K562 (cell line): ENCODE results near the gene TVP23A. TPM values are rescaled to one million over a fixed set of nuclear protein-coding genes. Genes with fewer than 3 reads are reported as not detected.

Experiments
- ATAC-seq: fragments of 200-7000 bp; cut with Tn5 transposase; 3 replicates; pipeline ENCODE4 v1.9.1; 2020; ENCODE audit warnings: moderate library complexity
- BruUV-seq: library from RNA; stranded (reverse); fragments of 400-500 nt; replicated peaks from 2 replicates; lab custom pipeline; 2021; lab: Mats Ljungman, UMichigan
- CTCF ChIA-PET: fragments of 300-600 bp; formaldehyde crosslinking; extraction: SDS; loops from one replicate; lab custom pipeline; 2021; ENCODE audit warnings: low intra/inter-chr PET ratio; lab: Yijun Ruan, JAX
- POLR2A ChIA-PET: fragments of 300-600, 350-650 bp; sonication (Branson Sonifier 250); formaldehyde crosslinking; extraction: SDS; loops from one replicate; lab custom pipeline; 2021; ENCODE audit warnings: antibody characterized with exemption, inconsistent platforms; lab: Yijun Ruan, JAX
- DNase-seq, 4 experiments: peaks; one replicate each; pipeline versions ENCODE4 v3.0.0 to v3.0.0-alpha.2; 2011 to 2018; ENCODE audit warnings: low spot score in 3 of 4, mixed read lengths in 3 of 4; ENCODE audit errors: extremely low read depth in 1 of 4
- FAIRE-seq: peaks from 2 replicates; lab custom pipeline; 2011; peaks lifted over from hg19 to GRCh38; lab: Jason Lieb, UNC
- H2AFZ ChIP-seq: 2 replicates; pipeline ENCODE4 v1.6.0; 2011; ENCODE audit warnings: low read depth, low read length, control low read depth, inconsistent platforms
- H3K27ac ChIP-seq: fragments of 200-600 bp; 3 replicates; pipeline ENCODE4 v1.8.0; 2011; ENCODE audit warnings: low read depth, mild to moderate bottlenecking, control low read depth, inconsistent platforms, low read length, moderate library complexity, mixed read lengths; ENCODE audit errors: extremely low read depth
- H3K27me3 ChIP-seq, 2 experiments: fragments of 300-600 bp in 1 of 2; 2 replicates in 1 of 2; 3 replicates in 1 of 2; pipeline versions ENCODE4 v1.6.0 to v1.8.0; 2011; ENCODE audit warnings: inconsistent platforms in 2 of 2, low read length in 2 of 2, mild to moderate bottlenecking in 1 of 2, mixed read lengths in 1 of 2, moderate library complexity in 1 of 2; ENCODE audit not compliant: control insufficient read depth in 2 of 2, insufficient read depth in 2 of 2
- H3K36me3 ChIP-seq: fragments of 300-600 bp; 3 replicates; pipeline ENCODE4 v1.8.0; 2011; ENCODE audit warnings: mild to moderate bottlenecking, low read length, inconsistent platforms; ENCODE audit not compliant: control insufficient read depth, insufficient read depth
- H3K4me1 ChIP-seq, 2 experiments: fragments of 200-600 bp in 1 of 2; replicated peaks in 1 of 2; 2 replicates in 1 of 2; 3 replicates in 1 of 2; pipeline versions ENCODE4 v1.5.1 to v1.8.0; 2011; ENCODE audit warnings: inconsistent platforms in 2 of 2, low read length in 2 of 2, mild to moderate bottlenecking in 1 of 2, mixed read lengths in 1 of 2, moderate library complexity in 1 of 2; ENCODE audit not compliant: control insufficient read depth in 2 of 2, insufficient read depth in 2 of 2
- H3K4me2 ChIP-seq: 2 replicates; pipeline ENCODE4 v1.6.1; 2011; ENCODE audit warnings: low read length, control low read depth, inconsistent platforms, mixed read lengths; ENCODE audit not compliant: insufficient read depth
- H3K4me3 ChIP-seq: fragments of 200-600 bp; sonication (generic), shearing (Covaris generic); 2 replicates; pipeline ENCODE4 v1.5.1; 2016; ENCODE audit warnings: control low read depth, inconsistent platforms
- H3K79me2 ChIP-seq: fragments of 200-600 bp; 3 replicates; pipeline ENCODE4 v1.8.0; 2011; ENCODE audit warnings: low read length, inconsistent platforms; ENCODE audit not compliant: control insufficient read depth, insufficient read depth
- H3K9ac ChIP-seq, 2 experiments: 2 replicates each; pipeline versions ENCODE4 v1.6.0 to v1.6.1; 2011; ENCODE audit warnings: low read depth in 2 of 2, low read length in 2 of 2, control low read depth in 1 of 2, inconsistent platforms in 1 of 2, mild to moderate bottlenecking in 1 of 2, mixed read lengths in 1 of 2; ENCODE audit not compliant: insufficient read depth in 1 of 2
- H3K9me1 ChIP-seq: one replicate; pipeline ENCODE4 v1.6.0; 2011; ENCODE audit warnings: inconsistent platforms, mild to moderate bottlenecking, low read length, moderate library complexity; ENCODE audit not compliant: control insufficient read depth, insufficient read depth
- H3K9me3 ChIP-seq: replicated peaks from 2 replicates; pipeline ENCODE4 v1.5.1; 2011; ENCODE audit warnings: low read depth, low read length, inconsistent platforms; ENCODE audit not compliant: control insufficient read depth, insufficient read depth
- H4K20me1 ChIP-seq: replicated peaks from 2 replicates; pipeline ENCODE4 v1.6.1; 2011; ENCODE audit warnings: low read length, inconsistent platforms, mixed read lengths; ENCODE audit not compliant: control insufficient read depth, insufficient read depth
- CEBPB ChIP-seq: fragments of 450-650 bp; IDR thresholded peaks from 2 replicates; pipeline ENCODE4 v1.6.1; 2016; ENCODE audit warnings: missing genetic modification characterization, missing compliant biosample characterization
- E2F3 ChIP-seq: fragments of 250-450 bp; sonication (Bioruptor Pico); IDR thresholded peaks from 2 replicates; pipeline ENCODE4 v1.4.0; 2020; ENCODE audit warnings: mild to moderate bottlenecking
- HNRNPL ChIP-seq: fragments of 200-400 bp; formaldehyde crosslinking; IDR thresholded peaks from 2 replicates; pipeline ENCODE4 v1.6.1; 2017; ENCODE audit warnings: low read depth, mild to moderate bottlenecking, low read length
- NFIC ChIP-seq: fragments of 450-650 bp; IDR thresholded peaks from 2 replicates; pipeline ENCODE4 v1.6.1; 2017; ENCODE audit warnings: mild to moderate bottlenecking, inconsistent platforms
- TAF1 ChIP-seq: IDR thresholded peaks from 2 replicates; pipeline ENCODE4 v1.6.1; 2011; ENCODE audit warnings: mild to moderate bottlenecking, low read length, moderate library complexity; ENCODE audit not compliant: insufficient read depth, control insufficient read depth, severe bottlenecking; ENCODE audit errors: extremely low read depth
- TOE1 ChIP-seq, 2 experiments: fragments of 450-650 bp in 1 of 2; sonication (generic) in 1 of 2; formaldehyde crosslinking in 1 of 2; IDR thresholded peaks; 2 replicates each; pipeline versions ENCODE4 v1.7.1 to v1.8.0; 2016 to 2022; ENCODE audit warnings: borderline replicate concordance in 2 of 2, mild to moderate bottlenecking in 2 of 2, antibody characterized with exemption in 1 of 2, inconsistent platforms in 1 of 2, low read depth in 1 of 2, missing genetic modification reagents in 1 of 2, moderate library complexity in 1 of 2
- WGBS: fragments of 100-300 bp; shearing (Covaris generic); methylation state at CpG from one replicate; pipeline ENCODE4 v1.1.6; 2016; ENCODE audit warnings: low coverage, mixed read lengths; ENCODE audit not compliant: insufficient coverage; ENCODE audit errors: missing lambda C conversion rate; 5-methylcytosine and 5-hydroxymethylcytosine counted together
- in situ Hi-C: fragments of 300-500 bp; cut with MboI; formaldehyde crosslinking; loops from 4 replicates; pipeline ENCODE4 v1.15.0; 2018; ENCODE audit warnings: inconsistent platforms, mixed read lengths
- intact Hi-C: fragments of 100-400 bp; cut with micrococcal nuclease; formaldehyde crosslinking; loops from 2 replicates; pipeline ENCODE4 v1.14.2; 2022
- polyA plus RNA-seq, 8 experiments: library from polyadenylated mRNA; depleted of rRNA in 4 of 8; stranded (reverse) in 5 of 8; unstranded in 3 of 8; fragments of >200 nt; fragmentation: Nextera tagmentation in 2 of 8; fragmentation: Illumina TruSeq in 1 of 8; extraction: Ambion mirVana in 2 of 8; extraction: Trizol in 1 of 8; gene quantifications; 2 replicates each; pipeline versions ENCODE4 v1.2.1 to v1.2.3, GENCODE V29; 2011 to 2014; ENCODE audit warnings: inconsistent platforms in 1 of 8, missing spikeins in 1 of 8
- total RNA-seq, 7 experiments: library from RNA; depleted of rRNA in 6 of 7; stranded (reverse); fragments of >200 nt in 6 of 7; fragmentation: Illumina TruSeq in 2 of 7; extraction: Trizol in 2 of 7; gene quantifications; 2 replicates each; pipeline versions ENCODE4 v1.2.1 to v1.2.3, GENCODE V29; 2011 to 2021; ENCODE audit warnings: low replicate concordance in 1 of 7
- TF ChIP-seq, protein P1 (sequence below), 2 experiments: IDR thresholded peaks in 1 of 2; conservative IDR thresholded peaks in 1 of 2; 2 replicates each; pipeline ENCODE4 v1.6.1; 2016; ENCODE audit warnings: low read depth in 2 of 2, mild to moderate bottlenecking in 1 of 2, missing compliant biosample characterization in 1 of 2, missing genetic modification characterization in 1 of 2, moderate library complexity in 1 of 2

The TVP23A gene
- total and polyA plus RNA-seq, 9 of the 15 experiments (the other 6 are each of a cell fraction or from before 2014, with no cell fraction given): 0.04 to 0.77 (median 0.10) TPM; not detected in 3

DNA sequence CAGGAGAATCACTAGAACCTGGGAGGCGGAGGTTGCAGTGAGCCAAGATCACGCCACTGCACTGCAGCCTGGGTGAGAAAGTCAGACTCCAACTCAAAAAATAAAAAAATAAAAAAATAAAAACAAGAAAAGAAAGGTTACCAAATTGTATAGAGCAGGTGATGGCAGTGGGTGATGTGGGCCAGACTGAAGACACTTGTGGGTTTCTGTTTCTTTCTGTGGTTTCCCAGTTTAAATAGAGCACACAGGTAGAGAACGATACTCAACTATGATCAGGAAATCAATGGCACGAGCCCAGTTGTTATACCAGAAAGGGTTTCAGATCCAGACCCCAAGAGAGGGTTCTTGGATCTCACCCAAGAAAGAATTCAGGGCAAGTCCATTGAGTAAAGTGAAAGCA, 42.3 kb downstream of the TVP23A start:
- H3K27me3 ChIP-seq: peaks cover 23 to 36% of the 10 kb centered on the region in 2 experiments
- in situ Hi-C loops: no loop called here
- BruUV-seq: no TSS peak
- H3K4me2 ChIP-seq: no peak overlapping the region
- POLR2A ChIA-PET: no interaction called here
- no peak for FAIRE-seq
- TF ChIP-seq TAF1 (no peak), NFIC (0 out of 2 replicates have a peak, but pooled peaks have one; percentile 6)
- TF ChIP-seq, all 486 proteins: peak for 1
- Histone ChIP-seq H3K27ac (no peak overlapping the region), H3K4me1 (no peaks in the 10 kb centered on the region; a peak in 1 of 5 replicates), H3K36me3 (no peaks in the 10 kb centered on the region), H2AFZ (no peak overlapping the region), H3K79me2 (no peaks in the 10 kb centered on the region), H3K9me3 (no peaks in the 10 kb centered on the region), H3K4me3 (no peak overlapping the region), H3K9me1 (no peaks in the 10 kb centered on the region), H4K20me1 (no peaks in the 10 kb centered on the region), H3K9ac (no peak overlapping the region)
- WGBS: 29% methylated on average over 4 of the region's 4 CpGs
- DNase-seq: no peak
- CTCF ChIA-PET: no interaction called here
- intact Hi-C loops: no loop called here
- no peak for ATAC-seq

DNA sequence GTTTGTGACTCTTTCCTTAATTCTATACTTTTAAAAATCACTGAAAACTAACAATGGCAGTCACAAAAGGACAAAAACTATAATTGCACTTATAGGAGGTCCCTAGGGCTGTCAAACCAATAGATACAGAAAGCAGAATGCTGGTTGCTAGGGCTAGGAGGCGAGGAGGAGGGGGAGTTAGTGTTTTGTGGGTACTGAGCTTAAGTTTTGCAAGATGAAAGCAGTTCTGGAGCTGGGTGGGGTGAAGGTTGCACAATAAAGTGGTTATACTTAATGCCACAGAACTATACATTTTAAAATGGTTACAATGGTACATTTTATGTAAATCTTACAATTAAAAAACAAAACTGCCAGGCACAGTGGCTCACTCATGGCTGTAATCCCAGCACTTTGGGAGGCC, 47.7 kb downstream of the TVP23A start:
- ChIA-PET POLR2A (interaction anchor here (0.6 kb wide), 1 partner anchor 570 kb away, joined by 4 read pairs; no protein-coding TSS in a partner anchor), CTCF (no interaction called here)
- Histone ChIP-seq H3K79me2 (no peaks in the 10 kb centered on the region), H3K4me3 (no peak overlapping the region), H4K20me1 (no peaks in the 10 kb centered on the region), H3K4me2 (no peak overlapping the region), H3K27me3 (peaks cover 4 to 10% of the 10 kb centered on the region in 2 experiments; a peak in 4 of 5 replicates), H3K9ac (no peak overlapping the region), H3K4me1 (peaks cover 0 to 3% of the 10 kb centered on the region in 2 experiments; a peak in 2 of 5 replicates), H3K9me3 (no peaks in the 10 kb centered on the region), H3K36me3 (peaks cover 3% of the 10 kb centered on the region; the same call in 1 of the 3 replicates), H3K9me1 (no peaks in the 10 kb centered on the region), H3K27ac (no peak overlapping the region), H2AFZ (no peak overlapping the region)
- in situ Hi-C loops: no loop called here
- no TSS peak for BruUV-seq
- intact Hi-C loops: no loop called here
- ATAC-seq (no peak), DNase-seq (no peak), FAIRE-seq (no peak)
- WGBS: 40% methylated on average over 1 of the region's 1 CpG
- no peak for TF ChIP-seq HNRNPL
- TF ChIP-seq, protein P1, sequence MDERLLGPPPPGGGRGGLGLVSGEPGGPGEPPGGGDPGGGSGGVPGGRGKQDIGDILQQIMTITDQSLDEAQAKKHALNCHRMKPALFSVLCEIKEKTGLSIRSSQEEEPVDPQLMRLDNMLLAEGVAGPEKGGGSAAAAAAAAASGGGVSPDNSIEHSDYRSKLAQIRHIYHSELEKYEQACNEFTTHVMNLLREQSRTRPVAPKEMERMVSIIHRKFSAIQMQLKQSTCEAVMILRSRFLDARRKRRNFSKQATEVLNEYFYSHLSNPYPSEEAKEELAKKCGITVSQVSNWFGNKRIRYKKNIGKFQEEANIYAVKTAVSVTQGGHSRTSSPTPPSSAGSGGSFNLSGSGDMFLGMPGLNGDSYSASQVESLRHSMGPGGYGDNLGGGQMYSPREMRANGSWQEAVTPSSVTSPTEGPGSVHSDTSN (CRISPR knock-in tag; IDR thresholded peaks at IDR 0.05; ENCODE audit: low read depth): no peak
- TF ChIP-seq, protein P1 (tag; conservative IDR thresholded peaks at IDR 0.05; ENCODE audit: low read depth): no peak
- TF ChIP-seq E2F3 (CRISPR knock-in tag): no peak
- TF ChIP-seq TOE1 (IDR thresholded peaks at IDR 0.05; ENCODE audit: borderline replicate concordance): no peak
- TF ChIP-seq TOE1 (CRISPR knock-in tag; IDR thresholded peaks at IDR 0.05; ENCODE audit: borderline replicate concordance, low read depth): no peak
- peak; percentile 58 for TF ChIP-seq CEBPB
